Smooth muscle cell of the brain vasculature (primary cell): ENCODE data around the gene SLIT1.

Experiments
- DNase-seq: peaks from one replicate; pipeline ENCODE4 v3.0.0-alpha.2; 2012; ENCODE audit warnings: low read depth, low spot score

The SLIT1 gene

GRCh38 chr10:97065128-97065527 lies 120.6 kb downstream of the SLIT1 start:
- no peak for DNase-seq

- no peak for DNase-seq
Observed at GRCh38 chr10:97063983-97064837, 121.5 kb downstream of the SLIT1 start.

- DNase-seq: no peak
Observed at GRCh38 chr10:97063271-97063982, 122.3 kb downstream of the SLIT1 start.

- no peak for DNase-seq
Observed at GRCh38 chr10:97062456-97062855, 123.3 kb downstream of the SLIT1 start.

- DNase-seq: no peak
Observed at GRCh38 chr10:97062046-97062445, 123.7 kb downstream of the SLIT1 start.

- DNase-seq: no peak
Observed at GRCh38 chr10:97061423-97061822, 124.3 kb downstream of the SLIT1 start.

- no peak for DNase-seq
Observed at GRCh38 chr10:97060441-97061084, 125.2 kb downstream of the SLIT1 start.

- no peak for DNase-seq
Observed at GRCh38 chr10:97059872-97060205, 125.9 kb downstream of the SLIT1 start.

- no peak for DNase-seq
Observed at GRCh38 chr10:97059006-97059871, 126.5 kb downstream of the SLIT1 start.

GRCh38 chr10:97058521-97058920 lies 127.2 kb downstream of the SLIT1 start:
- no peak for DNase-seq

GRCh38 chr10:97057491-97058235 lies 128.1 kb downstream of the SLIT1 start:
- DNase-seq: no peak

- no peak for DNase-seq
Observed at GRCh38 chr10:97056003-97056630, 129.6 kb downstream of the SLIT1 start.

- DNase-seq: no peak
Observed at GRCh38 chr10:97053276-97053675, 132.5 kb downstream of the SLIT1 start.

GRCh38 chr10:97050956-97051496 lies 134.7 kb downstream of the SLIT1 start:
- DNase-seq: no peak

- DNase-seq: no peak
Observed at GRCh38 chr10:97050205-97050745, 135.5 kb downstream of the SLIT1 start.

- no peak for DNase-seq
Observed at GRCh38 chr10:97049670-97050069, 136.1 kb downstream of the SLIT1 start.

- no peak for DNase-seq
Observed at GRCh38 chr10:97048649-97049427, 136.9 kb downstream of the SLIT1 start.

- no peak for DNase-seq
Observed at GRCh38 chr10:97047788-97048187, 138.0 kb downstream of the SLIT1 start.
